PC-9 (cell line): ENCODE data around the gene IGFBP1.

ENCODE experiments used
- EZH2 ChIP-seq: fragments of 200-600 bp; sonication (generic); IDR thresholded peaks from 2 replicates; pipeline ENCODE4 v1.8.0; 2017; ENCODE audit warnings: antibody characterized with exemption, low read depth
- TF ChIP-seq, protein P1 (sequence below): fragments of 200-600 bp; sonication (generic); conservative IDR thresholded peaks from 2 replicates; pipeline ENCODE4 v1.6.1; 2017; ENCODE audit warnings: mixed run types, antibody characterized with exemption, mild to moderate bottlenecking, moderate library complexity

- TF ChIP-seq, protein P1, sequence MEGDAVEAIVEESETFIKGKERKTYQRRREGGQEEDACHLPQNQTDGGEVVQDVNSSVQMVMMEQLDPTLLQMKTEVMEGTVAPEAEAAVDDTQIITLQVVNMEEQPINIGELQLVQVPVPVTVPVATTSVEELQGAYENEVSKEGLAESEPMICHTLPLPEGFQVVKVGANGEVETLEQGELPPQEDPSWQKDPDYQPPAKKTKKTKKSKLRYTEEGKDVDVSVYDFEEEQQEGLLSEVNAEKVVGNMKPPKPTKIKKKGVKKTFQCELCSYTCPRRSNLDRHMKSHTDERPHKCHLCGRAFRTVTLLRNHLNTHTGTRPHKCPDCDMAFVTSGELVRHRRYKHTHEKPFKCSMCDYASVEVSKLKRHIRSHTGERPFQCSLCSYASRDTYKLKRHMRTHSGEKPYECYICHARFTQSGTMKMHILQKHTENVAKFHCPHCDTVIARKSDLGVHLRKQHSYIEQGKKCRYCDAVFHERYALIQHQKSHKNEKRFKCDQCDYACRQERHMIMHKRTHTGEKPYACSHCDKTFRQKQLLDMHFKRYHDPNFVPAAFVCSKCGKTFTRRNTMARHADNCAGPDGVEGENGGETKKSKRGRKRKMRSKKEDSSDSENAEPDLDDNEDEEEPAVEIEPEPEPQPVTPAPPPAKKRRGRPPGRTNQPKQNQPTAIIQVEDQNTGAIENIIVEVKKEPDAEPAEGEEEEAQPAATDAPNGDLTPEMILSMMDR, result no peak
- no peak for TF ChIP-seq EZH2
Measured at GRCh38 chr7:45937301-45937700, 49.0 kb downstream of the IGFBP1 start.
